GM18502 (cell line): Measurements from ENCODE around the gene SHLD2.
"Not testable (repeated sequence)": the region's sequence is repeated elsewhere in the genome, so short reads cannot be mapped to it uniquely, and the experiment has no call there.

Experiments used
- ATAC-seq: cut with Tn5 transposase; IDR thresholded peaks from one replicate; pipeline ENCODE4 v1.9.1; 2021; ENCODE audit warnings: mild to moderate bottlenecking; ENCODE audit not compliant: unreplicated experiment, poor library complexity

The SHLD2 gene

DNA sequence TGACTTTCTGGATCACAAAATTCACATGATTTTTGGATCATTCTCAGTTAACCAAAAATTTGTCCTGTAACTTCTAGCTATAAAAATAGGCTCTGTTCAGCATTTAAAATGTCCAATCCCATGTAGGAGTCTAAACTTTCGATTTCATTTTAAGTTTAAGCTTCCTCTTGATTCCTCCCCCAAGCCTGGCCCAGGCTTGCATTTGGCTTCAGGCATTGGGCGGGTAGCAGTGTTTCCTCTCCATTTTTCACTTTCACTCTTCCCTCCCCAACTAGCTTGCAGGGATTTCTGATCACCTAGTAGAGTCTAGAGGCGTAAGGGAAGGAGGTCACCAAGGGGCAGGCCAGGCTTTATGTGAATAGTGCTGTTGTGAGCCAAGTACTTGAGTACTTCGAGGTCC, 109.8 kb downstream of the SHLD2 start:
- peak; percentile 36 for ATAC-seq

DNA sequence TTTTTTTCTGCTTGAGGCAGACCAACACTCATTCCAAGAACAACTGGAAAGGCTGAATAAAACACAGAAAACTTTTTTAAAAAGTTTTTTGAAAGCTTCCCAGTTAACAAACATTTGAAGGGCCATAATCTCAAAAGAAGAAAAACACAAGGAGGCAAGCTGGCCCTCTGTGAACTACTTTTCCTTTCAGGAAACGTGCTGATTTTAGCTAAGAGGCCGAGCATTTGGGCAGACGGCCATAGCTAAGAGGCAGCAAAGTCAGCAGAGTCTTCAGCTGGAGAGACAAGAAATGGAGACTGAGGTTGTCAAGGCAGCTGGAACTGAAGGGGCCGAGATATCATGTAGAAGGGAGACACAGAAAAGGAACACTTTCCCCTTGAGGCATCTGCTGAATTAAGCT, 111.9 kb downstream of the SHLD2 start:
- not testable (repeated sequence) for ATAC-seq

DNA sequence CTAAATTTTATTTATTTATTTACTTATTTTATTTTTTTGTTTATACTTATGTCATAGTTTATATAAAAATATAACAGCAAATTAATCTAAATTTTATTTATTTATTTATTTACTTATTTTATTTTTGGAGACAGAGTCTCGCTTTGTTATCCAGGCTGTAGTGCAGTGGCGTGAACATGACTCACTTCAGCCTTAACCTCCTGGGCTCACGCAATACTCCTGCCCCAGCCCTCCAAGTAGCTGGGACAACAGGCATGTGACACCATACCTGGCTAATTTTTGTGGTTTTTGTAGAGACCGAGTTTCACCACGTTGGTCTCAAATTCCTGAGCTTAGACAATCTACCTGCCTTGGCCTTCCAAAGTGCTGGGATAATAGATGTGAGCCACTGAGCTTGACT, 115.3 kb downstream of the SHLD2 start:
- not testable (repeated sequence) for ATAC-seq

DNA sequence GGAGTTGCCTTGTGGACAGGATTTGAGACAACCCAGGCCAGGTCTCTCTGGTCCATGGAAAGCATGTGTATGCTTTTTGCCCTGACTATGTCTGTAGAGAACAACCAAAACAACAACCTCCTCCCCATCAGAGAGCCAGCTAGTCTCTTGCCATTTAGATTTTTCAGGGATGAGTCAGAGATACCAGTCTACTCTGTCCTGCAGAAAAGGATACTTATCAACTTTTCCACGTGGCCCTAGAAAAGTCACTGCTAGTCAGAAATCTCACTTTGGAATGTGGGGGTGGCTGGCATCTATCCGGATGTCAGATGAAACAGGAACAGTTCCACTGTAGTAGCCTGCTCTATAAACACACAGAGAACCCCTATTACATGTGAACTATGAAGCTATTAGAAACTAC, 116.8 kb downstream of the SHLD2 start:
- not testable (repeated sequence) for ATAC-seq

DNA sequence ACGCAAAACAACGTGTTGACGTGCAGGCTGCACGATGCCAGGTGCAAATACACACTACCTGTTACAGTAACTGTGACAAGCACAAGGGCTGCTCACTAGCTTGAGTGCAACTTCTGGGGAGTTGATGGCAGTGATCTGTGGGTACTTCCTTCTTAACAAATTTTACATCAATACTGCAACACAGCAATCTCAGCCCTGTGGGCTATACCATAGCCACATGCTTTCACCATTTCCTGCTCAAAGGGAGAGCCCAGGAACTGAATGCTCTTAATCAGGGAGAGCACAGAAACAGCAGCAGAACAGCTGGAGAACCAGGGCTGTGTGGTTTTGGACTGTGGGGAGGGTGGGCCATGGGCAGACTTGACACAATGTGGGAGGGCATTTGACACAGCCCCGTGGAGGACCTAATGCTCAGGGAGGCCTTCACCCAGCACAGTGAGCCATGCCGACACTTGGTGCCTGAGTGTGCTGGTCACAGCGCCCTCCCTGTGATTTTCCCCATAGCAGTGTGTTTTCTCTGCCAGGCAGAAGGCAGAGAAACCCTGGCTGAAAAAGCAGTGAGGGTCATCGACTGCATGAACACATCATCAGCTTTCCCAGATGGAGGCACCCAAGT, 118.3 kb downstream of the SHLD2 start:
- ATAC-seq, result not testable (repeated sequence)

DNA sequence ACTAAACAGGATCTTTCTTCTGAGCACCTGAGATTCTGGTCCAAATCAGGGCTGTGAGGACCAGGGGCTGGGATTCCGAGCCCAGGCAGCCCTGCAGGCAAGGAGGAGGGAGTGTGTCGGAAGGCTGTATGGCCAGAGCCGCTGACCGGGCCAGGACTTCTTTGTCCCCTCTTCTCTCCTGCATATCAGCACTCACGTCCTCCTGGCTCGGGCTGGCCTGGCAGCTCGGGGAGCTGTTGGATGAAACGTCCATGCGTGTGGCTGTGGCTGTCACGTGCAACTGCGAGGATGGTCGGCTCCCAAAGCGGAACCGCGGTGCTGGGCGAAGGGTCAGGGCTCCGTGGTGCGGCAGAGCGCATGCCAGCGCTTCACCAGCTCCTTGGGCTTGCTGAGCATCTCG, 118.8 kb downstream of the SHLD2 start:
- ATAC-seq, result not testable (repeated sequence)

DNA sequence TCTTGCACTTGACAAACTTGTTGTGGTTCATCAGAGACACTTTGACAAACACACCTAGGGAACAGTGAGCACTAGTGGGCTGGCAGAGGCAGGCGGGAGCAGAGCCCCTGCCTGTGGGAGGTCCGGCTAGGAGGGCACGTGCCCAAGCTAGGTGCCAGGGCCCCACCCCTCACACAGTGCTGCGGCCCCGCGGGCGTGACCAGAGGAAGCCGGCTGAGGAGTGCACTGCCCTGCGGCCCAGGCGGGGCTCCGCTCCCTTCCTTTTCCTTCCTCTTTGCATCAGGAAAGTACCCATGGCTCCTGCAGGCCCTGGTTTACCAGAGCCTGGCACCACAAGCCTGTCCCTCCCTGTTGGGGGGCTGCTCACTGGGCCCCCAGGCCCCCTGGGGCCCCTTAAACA, 121.1 kb downstream of the SHLD2 start:
- ATAC-seq, result not testable (repeated sequence)

DNA sequence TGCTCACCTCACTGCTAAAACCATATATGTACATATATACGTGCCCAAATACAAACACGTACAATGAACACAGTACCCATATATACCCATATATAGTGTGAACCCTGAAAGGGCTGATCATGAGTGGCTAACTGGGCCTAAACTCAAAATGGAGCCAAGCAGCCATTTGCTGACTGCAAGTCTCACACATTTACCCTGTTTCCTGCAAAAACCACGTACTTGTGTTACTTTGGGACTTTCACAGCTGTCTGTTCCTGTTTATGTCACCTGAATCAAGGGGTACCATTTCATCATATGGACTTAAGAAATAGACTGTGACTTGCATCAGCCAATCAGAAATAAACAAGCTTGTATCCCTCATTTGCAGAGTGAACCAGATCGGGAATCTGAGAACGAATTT, 124.4 kb downstream of the SHLD2 start:
- not testable (repeated sequence) for ATAC-seq

DNA sequence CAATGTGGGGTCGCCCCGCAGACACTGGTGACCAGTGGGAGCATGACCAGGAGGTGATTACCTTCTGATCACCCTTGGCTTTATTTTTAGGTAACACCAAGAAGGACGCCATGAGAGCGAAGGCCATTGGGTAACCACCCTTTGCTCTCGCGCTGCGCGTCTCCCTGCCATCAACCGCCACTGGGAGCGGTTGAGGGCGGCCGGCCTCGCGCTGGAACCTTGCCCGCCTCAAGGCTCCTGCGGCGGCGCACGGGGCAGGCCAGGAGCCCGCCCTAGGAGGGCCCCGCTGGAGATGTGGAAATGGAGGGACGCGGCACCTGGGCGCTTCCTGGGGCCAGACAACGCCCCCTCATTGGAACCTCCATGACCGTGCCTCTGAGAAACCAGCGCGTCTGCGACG, 127.8 kb downstream of the SHLD2 start:
- not testable (repeated sequence) for ATAC-seq

DNA sequence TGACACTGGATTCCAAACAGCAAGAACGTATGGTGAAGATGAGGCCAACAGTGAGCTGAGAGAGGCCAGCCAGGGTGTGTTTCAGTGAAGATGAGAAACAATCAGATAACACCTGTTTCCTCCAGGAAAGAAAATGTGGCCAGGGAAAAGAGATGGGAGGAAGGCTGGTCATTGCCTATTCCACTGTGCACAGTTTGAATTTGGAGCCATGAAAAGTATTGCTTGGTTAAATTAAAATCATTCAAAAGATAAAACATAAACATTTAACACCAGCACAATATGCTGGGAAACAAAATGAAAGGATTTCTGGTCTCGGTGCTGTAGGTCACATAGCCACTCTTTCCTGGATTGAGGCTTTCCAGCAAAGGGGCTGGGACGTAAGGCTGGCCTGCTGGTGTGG, 130.1 kb downstream of the SHLD2 start, which contains the start of gene NUTM2A:
Gene NUTM2A, plus strand, starts transcription at position 301 of the 400 bp plus-strand sequence. CDS start 383 bp downstream, outside the sequence.
- ATAC-seq, result not testable (repeated sequence)

DNA sequence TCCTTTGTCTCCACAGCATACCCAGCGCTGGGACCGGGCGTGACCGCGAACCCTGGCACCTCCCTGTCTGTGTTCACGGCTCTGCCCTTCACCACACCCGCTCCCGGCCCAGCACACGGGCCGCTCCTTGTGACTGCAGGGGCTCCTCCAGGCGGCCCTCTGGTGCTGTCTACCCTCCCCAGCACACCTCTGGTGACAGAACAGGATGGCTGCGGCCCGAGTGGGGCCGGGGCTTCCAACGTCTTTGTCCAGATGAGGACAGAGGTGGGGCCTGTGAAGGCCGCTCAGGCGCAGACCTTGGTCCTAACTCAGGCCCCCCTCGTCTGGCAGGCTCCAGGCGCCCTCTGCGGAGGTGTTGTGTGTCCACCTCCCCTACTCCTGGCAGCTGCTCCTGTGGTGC, 133.2 kb downstream of the SHLD2 start:
- ATAC-seq, result not testable (repeated sequence)

DNA sequence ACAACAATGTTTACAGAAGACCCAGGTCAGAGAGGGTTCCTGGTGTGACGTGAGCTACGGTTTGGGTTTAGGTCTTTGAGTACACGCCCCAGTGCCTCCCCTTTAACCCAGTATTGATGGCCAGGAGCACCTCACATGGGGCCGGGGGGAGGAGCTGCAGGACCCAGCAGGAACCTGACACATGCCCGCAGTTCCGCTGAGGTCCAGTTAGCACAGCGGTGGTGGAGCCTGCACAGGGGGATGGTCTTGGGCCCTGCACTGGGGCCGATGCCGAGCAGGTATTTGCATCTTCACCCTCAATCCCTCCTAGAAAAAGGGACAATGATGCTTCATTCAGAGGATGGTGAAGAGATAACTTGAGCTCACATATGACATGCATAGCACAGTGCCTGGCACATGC, 134.2 kb downstream of the SHLD2 start:
- ATAC-seq, result not testable (repeated sequence)

DNA sequence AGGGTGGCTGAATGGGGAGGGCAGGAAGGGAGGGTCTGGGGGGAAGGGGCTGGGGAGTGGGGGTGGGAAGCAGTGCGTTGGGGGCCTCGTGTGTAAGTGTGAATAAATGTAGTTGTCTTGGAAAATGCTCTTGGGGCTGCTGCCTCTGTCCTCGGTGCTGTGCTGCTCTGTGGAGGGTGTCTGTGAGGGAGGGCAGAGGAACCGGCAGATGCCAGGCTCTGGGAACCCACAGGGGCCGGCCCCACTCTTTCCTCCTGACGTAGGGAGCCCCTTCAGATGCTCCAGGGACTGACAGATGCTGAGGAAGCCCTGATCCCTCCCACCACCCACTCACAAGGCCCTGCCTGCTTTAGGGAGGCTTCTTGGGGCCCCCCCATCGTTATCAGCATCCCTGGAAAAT, 139.8 kb downstream of the SHLD2 start:
- not testable (repeated sequence) for ATAC-seq

DNA sequence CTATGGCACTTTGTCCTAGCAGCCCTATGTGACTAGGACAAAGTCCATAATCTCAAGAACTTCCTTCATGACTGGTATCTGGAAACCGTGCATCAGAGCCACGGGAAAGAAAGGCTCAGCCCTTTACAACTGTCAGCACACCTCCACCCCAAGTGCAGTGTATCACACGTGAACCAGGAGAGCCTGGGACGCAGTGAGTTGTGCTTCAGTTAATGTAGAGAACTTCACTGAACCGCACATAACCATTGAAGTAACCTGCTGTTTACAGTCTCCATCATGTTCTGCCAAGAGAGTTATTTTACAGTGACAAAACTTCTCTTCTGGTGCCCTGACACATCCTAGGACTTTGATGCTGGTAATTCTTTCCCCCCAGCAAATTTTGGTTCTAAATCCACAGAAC, 142.2 kb downstream of the SHLD2 start:
- not testable (repeated sequence) for ATAC-seq

DNA sequence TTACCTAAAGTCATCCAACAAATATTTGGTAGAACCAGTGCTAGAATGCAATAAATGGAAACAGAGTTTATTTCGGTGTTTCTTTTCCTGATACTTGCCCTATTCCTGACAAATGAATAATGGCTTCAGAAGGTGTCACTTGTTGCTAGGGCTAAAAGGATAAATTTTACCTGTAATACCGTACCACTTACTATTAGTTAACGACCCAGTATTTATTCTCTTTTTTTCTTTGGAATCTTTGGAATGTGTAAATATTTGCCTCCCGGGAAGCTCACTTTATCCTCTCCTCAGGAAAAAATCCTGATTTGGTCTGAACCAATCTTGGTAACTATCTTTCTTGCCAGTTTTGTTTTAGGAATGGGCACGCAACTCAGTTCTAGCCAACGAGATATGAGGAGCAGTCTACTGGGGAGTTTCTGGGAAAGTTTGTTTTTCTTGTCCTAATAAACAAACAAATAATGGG, 144.4 kb downstream of the SHLD2 start:
- ATAC-seq, result not testable (repeated sequence)
